C4-2B (cell line): ENCODE measurements around the gene NTRK3.

Experiments
- H3K27ac ChIP-seq: fragments of 450-650 bp; 2 replicates; pipeline ENCODE4 v1.5.1; 2017
- ZFX ChIP-seq: fragments of 450-650 bp; IDR thresholded peaks from 2 replicates; pipeline ENCODE4 v1.6.1; 2017
- TF ChIP-seq, protein P1 (sequence below): fragments of 450-650 bp; conservative IDR thresholded peaks from 2 replicates; pipeline ENCODE4 v1.5.1; 2017; ENCODE audit warnings: mild to moderate bottlenecking

Gene NTRK3

DNA sequence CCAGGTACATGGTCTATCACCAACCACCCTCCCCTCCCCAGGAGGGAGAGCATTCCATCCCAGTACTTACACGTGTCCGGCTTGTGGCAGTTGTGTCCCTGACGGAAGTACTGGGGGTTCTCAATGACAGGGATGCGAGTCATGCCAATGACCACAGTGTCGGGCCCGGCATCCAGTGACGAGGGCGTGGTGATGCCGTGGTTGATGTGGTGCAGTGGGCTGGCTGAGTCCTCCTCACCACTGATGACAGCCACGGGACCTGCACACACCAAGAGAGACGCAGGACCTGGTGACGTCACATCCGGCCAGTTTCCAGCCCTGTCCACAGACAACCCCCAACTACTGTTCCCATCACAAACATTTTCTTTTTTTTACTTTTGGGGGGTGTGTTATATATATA is 223.8 kb downstream of the NTRK3 start:
- TF ChIP-seq, protein P1, sequence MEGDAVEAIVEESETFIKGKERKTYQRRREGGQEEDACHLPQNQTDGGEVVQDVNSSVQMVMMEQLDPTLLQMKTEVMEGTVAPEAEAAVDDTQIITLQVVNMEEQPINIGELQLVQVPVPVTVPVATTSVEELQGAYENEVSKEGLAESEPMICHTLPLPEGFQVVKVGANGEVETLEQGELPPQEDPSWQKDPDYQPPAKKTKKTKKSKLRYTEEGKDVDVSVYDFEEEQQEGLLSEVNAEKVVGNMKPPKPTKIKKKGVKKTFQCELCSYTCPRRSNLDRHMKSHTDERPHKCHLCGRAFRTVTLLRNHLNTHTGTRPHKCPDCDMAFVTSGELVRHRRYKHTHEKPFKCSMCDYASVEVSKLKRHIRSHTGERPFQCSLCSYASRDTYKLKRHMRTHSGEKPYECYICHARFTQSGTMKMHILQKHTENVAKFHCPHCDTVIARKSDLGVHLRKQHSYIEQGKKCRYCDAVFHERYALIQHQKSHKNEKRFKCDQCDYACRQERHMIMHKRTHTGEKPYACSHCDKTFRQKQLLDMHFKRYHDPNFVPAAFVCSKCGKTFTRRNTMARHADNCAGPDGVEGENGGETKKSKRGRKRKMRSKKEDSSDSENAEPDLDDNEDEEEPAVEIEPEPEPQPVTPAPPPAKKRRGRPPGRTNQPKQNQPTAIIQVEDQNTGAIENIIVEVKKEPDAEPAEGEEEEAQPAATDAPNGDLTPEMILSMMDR = no peak
- no peak for TF ChIP-seq ZFX
- H3K27ac ChIP-seq = no peak overlapping the region

DNA sequence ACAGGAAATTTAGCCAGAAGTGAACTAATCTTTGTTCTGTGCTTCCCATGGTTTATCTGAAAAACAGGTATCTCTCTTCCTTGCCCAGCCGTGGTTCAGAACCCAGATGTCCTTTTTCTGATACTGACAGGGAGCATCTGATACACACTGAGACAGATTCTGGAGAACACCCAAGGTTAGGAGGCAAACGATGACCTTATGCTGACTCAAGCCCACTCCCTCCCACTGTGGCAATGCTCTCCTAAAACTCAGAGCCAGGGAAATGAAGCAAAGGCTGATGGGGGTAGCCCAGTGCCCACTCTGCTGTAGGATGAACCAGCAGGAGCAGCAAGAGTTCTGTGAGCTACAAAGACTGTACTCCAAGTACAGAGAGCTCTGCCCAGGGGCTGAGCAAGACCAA is 225.1 kb downstream of the NTRK3 start:
- no peak overlapping the region for H3K27ac ChIP-seq
- TF ChIP-seq ZFX = no peak
- TF ChIP-seq, protein P1 = no peak

- TF ChIP-seq ZFX = no peak
- TF ChIP-seq, protein P1 = no peak
- H3K27ac ChIP-seq = no peak overlapping the region
These were observed 226.8 kb downstream of the NTRK3 start for GRCh38 chr15:88029696-88030095.

DNA sequence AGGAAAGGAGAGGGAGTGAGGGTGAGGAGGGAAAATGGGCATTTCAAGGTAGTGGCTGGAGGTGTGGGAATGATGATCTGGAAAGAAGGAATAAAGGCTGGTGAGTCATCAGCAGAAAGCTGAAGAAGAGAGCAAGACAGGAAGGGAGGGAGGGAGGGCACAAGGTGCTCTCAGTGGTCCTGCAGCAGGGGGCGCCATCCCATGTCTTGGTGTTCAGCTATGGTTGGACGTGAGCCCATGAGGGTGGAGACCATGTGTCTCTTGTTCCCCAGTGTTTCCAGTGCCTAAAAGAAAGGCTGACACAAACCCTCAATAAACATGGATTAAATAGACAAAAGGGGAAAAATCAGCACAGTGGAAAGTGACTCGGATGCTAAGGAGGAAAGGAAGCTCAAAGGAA is 228.5 kb downstream of the NTRK3 start:
- H3K27ac ChIP-seq = no peak overlapping the region
- TF ChIP-seq ZFX = no peak
- TF ChIP-seq, protein P1 = peak; percentile 24

DNA sequence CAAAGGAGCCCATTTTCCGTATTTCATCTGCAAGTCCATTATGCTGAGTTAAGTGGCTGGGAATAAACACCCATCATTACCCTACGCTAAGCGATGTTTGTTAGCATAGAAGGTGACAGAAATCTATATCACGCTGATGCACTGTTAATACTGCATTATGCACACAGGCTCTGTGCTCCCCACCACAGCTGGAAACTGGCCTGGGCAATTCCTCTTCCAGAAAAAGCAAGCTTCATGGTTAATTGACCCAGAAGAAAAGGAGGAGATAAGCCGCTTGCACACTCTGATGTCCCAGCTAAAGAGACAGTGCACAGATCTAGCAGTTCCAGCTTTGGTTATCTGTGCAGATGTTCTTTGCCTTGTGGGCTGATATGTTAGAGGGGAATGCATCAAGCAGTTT is 232.6 kb downstream of the NTRK3 start:
- no peak overlapping the region for H3K27ac ChIP-seq
- TF ChIP-seq ZFX = no peak
- TF ChIP-seq, protein P1 = no peak

GRCh38 chr15:88022716-88023115 is 233.8 kb downstream of the NTRK3 start:
- H3K27ac ChIP-seq = no peak overlapping the region
- TF ChIP-seq, protein P1 = no peak
- TF ChIP-seq ZFX = no peak

- TF ChIP-seq ZFX = no peak
- TF ChIP-seq, protein P1 = no peak
These were observed 234.9 kb downstream of the NTRK3 start for GRCh38 chr15:88021601-88022000.

More at GRCh38 chr15:88021601-88022000, 234.9 kb downstream of the NTRK3 start:
- no peak overlapping the region for H3K27ac ChIP-seq
